Glomerular visceral epithelial cell (primary cell): ENCODE results near the gene STIMATE.

Experiments used
- DNase-seq: peaks from one replicate; pipeline ENCODE4 v3.0.0-alpha.2; 2016; ENCODE audit errors: extremely low spot score

STIMATE gene

DNA sequence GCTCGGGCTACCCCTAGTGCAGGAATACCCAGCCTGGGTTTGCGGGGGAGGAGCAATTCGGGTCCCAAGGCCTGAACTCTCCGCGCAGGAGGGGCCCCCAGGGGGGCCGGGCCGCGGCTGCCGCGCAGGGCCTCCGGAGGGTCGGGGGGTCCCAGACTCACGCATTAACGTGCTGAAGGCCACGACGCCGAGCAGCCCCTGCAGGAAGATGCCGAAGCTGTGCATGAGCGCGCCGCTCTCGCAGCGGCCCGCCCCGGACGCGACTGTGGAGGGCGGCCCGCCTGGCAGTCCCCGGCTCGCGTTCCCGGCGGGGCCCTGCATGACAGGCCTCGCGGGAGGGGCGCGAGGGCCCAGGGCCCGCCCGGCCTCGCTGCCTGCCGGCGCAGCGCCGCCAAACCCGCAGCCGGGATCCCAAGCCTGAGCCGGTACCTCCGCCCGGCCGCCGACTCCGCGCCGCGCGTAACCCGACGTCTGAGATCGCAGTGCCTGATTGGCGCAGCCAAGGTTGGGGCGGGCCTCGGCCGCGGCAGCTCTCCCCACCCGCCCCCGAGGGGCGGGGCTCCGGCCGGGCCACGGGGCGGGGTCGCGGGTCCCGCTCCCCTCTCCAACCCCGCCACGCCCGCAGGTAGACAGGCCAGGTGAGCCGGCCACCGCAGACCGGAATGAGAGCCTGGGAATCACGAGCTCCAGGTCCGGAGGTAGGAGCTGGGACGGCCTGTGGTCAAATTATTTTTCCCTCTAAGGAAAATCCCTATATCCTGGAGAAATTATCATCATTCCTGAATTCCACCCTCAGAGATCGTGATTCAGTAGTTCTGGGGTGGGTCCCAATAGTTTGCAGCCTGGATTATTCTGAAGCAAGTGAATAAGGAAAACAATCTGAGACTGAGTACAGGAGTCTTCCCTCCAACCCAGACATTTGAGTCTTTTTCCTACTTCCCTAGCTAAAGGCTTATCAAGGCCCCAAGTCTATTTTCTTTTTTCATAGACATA, at the start of gene STIMATE:
Gene STIMATE, minus strand, starts transcription at position 419 of the 993 bp plus-strand sequence. Its CDS starts 98 bp downstream, at position 321.
- peak; percentile 75 for DNase-seq

DNA sequence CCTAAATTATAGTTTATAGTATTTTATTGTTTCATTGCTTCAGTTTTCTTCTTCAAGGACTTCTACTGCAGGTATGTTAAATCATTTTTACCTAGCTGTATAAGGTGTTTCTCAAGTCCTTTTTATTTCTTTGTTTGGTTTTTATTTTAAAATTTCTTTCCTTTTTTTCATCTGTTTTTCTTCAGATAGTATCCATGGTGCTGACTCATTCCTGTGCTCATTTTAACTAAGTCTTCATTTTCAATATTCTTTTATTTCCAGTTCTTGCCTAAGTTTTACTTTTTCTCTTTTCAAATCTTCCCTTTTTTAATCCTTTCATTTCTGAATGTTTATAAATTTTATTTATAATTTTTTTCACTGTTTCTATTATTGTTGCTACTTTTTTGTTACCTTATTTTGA, 42.3 kb upstream of the STIMATE start:
- no peak for DNase-seq

DNA sequence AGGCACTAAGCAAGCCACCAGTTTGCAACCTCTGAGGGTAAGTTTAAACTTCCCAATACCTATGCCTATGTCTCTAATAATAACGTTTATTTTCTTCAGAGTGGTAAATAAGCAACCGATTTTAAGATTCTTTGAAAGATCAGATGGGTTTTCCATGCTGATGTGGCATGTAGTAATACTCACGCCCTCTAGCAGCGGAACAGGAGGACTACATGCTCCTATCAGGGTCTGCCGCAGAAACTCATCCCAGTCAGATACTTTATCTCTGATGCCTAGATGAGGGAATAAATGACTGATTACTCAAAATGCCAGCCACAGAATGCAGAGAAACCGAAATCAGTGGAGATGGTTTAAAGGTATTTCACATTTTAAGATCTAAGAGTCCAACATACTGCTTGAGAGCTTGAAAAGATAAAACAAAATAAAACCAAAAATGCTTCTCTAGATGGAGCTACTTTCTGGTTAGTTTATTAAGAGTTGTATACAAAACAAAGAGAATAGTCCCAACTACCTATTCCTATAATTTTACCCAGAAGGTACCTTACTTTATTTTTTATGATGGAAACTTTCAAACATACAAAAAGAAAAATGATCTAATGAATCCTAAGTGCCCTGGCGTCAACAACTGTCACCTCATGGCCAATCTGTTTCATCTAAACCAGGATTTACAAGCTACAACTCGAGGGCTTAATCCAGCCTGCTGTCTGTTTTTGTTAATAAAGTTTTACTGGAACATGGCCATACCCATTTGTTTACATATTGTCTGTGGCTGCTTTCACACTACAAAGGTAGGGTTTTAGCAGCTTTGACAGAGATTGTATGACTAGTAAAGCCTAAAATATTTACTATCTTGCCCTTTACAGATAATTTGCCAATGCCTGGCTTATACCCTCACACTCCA, 37.5 kb upstream of the STIMATE start:
- peak; percentile 55 for DNase-seq

DNA sequence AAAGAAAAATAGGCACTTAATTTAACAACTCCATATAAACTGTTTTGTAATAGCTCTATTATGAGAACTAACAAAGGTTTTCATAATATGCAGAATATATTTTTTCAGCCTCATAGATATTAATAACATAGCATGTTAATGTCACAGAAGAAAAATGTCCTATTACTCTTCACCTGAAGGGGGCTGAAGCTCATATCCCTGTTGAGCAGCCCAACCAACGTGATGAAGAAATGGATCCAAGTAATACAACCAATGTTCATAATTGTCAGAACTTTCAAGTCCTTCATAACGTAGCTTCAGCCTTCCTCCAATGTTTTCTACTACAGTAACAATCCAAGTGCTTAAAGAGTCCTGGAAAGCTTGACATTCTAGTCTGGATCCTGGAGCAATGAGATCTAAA, 34.5 kb upstream of the STIMATE start:
- DNase-seq, result no peak

DNA sequence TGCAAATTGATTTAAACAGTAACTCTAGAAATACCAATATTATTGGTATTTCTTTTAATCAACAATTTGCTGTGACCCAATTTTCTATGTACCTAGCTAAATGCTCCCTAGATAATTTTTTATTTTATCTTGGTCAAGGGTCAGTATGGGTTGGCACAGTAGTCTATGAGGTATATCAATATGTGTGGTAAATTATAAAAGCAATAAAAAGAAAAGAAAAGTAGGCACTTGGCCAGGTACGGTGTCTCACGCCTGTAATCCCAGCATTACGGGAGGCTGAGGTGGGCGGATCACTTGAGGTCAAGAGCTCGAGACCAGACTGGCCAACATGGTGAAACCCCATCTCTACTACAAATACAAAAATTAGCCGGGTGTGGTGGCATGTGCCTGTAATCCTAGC, 34.0 kb upstream of the STIMATE start:
- no peak for DNase-seq

DNA sequence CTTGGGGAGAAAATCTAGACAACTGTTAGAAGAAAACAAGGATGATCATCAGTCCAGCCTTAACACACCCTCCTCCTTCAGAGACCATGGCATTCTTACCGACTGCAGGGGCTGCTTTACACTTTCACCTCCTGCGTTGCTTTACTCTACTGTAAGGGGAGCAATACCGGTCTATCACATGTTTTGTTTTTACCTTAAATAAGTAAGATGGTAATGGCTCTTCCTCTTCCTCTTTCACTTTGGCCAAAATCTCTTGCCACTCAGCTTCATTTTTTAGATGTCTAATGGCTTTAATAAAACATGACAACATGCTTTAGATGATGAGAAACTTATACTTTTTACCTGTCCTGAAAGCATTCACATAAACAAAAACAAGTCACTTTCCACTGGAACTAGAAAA, 33.4 kb upstream of the STIMATE start:
- DNase-seq, result no peak

DNA sequence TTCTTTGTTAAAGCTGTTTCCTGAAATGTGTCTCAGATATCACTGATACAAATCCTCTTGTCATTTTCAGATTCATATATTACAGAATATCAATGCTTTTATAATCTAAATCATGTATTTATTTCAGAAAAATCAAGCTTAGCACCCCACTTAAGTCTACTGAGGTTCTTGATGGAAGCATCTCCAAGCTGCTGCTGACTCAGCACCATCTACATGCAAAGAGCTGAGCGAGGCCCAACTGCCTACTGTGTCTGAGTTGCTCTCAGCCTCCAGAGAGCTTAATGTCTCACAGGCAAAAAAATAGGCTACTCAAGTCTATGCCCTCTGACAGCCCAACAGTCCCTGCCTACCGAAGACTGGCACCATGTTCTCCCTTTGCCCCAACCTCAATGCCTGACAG, 29.2 kb upstream of the STIMATE start:
- no peak for DNase-seq

DNA sequence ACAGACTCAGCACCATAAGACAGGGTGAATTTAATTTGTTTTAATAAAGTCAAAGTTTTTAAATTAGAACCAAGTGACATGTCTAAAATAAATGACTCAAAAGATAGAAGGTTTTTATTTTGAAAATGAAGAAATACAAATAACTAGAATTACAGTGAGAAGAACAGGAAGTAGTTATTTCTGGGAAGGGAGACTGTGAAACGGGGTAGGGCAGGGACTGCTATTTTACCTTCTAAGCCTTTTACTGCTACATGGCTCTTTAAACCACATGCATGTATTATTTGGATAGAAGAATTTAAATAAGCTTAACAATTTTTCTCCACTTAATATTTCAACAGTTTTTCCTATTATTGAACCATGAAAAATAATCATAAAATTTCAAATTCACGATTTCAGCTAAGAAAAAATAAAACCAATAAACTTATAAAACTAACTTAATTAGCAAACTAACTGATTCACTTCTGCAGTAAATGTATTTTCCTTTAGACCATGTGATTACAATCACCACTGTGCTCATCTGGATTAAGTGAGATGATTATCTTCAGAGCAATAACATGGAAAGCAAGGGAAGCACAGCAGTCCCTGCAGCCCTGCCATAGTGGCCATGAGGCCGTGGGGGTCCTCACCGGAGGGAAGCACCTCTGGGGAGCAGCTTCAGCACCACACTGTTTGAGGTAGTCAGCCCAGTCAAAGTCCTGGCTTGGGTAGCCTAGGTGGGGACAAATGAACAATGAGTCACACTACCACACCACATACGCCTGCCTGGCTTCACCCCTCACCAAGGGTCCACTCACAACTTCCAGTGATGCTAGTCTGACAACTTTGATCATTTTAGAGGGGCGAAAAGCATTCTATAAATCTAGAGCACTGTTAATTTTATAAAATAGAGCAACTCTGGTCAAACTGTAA, 28.3 kb upstream of the STIMATE start:
- DNase-seq, result no peak

DNA sequence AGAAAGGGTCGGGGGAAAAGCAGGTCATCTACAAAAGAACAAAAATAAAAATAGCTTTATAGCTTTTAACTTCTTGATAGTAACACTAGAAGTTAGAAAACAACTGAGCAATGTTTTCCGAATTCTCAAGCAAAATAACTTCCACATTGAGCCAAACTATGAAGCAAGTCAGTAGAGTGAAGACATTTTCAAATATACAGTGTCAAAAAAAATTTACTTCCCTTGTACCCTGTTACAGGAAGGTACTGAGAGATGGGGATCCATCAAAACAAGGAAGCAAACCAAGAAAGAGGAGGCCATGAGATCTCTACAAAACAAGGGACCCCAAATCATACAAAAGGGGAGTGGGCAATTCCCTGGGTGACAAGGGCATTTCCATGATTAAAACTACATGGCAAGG, 26.6 kb upstream of the STIMATE start:
- no peak for DNase-seq

DNA sequence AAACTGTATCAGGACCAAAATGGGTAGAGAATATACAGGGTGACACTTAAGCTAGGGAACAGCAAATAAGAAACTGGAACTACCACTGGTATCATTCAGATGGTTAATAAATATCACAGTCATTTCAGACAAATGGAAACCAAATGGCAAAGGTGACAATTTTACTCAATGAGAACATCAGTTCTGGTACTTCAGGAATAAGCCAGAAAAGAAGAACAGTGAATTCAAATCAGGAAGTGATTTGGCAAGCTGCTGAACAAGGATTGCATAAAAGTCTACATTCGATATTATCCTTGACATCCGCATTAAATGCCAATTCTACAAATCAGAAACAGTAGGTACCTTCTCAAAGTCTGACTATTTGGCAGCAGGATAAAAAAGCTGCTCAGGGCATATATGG, 23.5 kb upstream of the STIMATE start:
- DNase-seq, result no peak

DNA sequence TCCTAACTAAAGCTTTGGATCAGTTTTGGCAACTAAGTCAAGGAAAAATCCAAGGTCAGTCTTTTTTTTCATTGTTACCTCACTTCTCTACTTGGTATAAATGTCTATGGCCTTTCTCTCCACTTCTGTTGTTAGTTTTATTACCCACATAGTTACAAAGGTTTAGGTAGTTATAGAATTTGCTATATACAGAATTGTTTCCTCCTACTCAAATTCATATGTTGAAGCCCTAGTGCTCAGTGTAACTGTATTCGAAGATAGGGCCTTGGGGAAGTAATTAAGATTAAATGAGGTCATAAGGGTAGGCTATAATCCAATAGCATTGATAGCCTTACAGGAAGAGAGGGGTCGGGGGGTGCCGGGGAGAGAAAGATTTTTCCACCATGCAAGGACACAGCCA, 19.7 kb upstream of the STIMATE start:
- no peak for DNase-seq

DNA sequence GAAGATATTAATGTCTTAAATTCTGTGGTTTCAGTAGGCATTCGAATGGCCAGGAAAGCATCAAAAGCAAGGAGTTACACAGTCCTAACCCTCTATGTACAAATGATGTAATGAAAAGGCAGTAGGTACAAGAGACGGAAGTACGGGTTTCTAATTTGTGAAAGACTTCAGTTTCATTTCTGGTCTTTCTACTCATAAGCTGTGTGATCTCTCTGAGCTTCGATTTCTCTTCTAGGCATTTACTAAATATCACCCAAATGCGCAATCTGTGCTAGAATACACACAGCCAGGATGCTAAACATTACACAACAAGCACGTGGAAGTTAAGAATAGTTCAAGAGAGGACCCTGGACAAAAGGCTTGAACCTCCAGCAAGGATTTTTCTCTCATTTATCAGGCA, 17.9 kb upstream of the STIMATE start:
- DNase-seq, result no peak

DNA sequence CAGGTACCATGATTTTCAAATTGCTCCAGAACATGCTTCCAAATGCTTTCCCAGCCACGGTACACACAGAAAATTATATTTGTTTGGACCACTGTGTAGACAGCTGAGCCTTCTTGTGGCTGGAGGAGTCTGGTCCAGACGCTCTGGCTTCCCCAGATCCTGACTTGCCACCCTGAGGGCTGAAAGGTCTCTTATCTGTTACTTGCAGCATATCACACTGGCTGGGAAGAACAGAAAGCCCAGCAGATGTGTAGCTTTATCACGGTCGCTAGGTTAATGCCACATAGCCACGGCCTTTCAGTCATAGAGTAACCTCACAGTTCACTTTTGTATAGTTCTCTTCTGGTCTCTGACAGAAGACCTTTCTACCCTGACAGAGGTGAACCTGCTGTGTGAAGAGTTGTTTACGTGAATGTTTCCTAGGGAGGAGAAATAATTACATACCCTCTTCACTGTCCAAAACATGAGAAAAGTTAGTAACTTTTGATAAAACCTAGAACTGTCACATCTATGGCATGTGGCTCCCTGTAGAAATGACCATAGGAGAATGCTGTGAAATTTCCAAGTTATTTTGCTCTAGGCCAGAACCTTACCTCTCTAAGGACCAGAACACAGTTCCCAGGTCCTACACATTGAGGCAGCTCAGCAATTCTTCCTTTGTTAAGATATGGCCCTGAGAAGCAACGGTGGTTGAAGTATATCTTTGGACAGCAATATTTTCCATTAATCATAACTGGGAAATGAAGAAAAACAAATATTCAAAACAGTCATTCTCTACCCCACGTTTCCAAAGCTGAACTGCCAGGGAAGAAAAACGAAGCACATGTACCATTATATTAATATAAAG, 15.8 kb upstream of the STIMATE start:
- DNase-seq, result no peak

DNA sequence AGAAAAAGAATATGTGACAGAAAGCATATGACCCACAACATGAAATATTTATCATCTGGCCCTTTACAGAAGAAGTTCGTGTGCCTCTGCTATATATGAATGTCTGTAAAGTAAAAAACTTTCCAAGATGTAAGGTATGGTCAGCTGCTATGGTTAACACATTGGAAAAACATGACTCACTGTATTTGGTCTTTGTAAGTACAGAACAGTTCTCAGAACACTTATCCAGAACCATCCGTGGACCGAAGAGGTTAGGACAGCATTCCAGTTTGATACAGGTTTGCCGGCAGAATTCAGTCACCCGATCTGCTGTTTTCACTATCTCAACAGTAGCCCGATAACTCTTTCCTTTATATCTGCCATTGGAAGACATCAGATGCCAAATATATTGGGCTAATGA, 13.5 kb upstream of the STIMATE start:
- DNase-seq, result no peak

DNA sequence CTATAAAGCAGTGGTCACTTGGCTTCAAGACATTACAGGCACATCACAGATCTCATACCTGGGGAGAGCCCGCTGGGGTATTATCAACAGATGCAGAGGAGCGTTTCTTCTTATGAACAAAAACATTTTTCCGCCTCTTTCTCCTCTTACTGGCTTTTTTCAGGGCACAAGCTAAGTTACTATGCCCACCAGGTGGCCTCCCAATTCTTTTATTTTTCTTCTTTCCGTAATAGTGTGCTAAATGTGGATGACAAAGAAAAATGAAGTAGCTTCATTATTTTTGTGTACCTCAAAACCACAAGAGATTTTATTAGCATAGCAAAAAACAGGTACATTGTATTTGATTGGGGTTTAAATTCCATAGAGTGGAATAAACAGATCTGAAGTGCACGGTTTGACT, 10.1 kb upstream of the STIMATE start:
- no peak for DNase-seq

DNA sequence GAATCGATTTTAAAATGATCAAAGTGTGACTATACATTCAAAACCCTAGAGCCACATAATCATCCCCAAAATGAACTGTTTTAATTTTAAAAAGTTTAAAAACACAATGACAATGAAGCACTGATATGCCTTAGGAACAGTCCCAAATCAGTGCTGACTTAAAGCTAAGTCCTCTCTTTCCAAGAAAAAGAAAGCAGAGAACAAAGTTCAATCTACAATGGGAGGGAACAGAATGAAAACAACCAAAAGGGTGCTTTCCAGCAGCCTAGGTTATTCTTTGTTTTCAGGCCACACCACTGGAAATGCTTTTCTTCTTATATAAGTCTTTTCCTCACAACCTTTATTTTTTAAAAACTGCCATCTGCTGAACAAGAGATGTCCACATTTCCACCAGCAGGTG, 7.2 kb upstream of the STIMATE start:
- no peak for DNase-seq

DNA sequence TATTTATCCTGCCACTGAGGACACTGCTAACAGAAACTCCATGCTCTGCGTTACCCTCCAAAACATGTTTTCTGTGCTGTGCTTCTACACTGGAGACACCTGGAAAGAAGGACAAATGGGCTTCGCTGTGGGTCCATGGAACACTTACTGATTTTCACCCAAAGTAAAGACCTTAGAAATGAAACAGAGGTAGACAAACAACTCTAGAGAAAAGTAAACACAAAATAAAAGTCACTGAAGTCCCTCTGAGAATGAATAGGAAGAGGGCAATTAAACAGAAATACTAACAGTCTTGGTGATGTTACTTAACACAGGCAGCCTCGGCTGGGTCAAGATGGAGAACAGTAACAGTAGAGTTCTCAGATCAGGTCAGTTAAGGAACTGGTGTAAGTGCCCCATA, 6.7 kb upstream of the STIMATE start:
- DNase-seq, result no peak

DNA sequence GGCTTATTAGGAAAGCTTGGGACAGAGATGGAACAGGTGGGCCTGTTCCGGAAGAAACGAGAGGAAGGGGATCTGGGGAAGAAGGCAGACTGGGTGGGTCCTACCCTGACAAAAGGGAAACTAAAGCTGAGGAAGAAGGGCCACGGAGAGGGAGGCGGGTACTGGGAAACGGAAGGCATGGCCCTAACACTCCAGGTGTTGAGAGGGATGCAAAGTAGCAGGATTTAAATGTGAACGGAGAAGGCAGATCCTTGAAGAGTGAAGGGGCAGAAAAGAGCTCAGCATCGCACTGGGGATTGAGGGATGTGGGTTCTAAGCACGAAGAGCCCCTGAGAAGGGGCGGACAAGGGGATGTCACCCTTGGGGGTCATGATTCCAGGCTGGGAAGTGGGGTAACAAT, 735 bp downstream of the STIMATE start:
- no peak for DNase-seq

DNA sequence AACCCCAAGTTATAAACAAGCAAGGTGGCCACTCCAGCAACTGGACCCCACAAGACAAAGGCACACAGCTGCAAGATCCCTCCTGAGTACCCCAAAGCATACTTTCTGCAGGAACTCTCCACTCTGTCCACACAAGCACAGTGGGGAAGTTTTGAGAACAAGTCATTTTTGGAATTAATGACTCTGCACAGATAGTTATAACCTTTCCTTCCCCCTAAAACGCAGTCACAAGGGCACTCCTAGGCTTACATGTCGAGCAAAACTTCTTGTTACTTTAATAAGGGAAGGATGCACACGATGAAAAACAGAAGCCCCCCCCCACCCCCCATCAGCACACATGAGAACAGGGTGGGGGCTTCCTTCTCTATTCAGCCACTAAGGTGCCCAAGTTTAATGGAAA, 1.2 kb downstream of the STIMATE start:
- DNase-seq, result no peak

DNA sequence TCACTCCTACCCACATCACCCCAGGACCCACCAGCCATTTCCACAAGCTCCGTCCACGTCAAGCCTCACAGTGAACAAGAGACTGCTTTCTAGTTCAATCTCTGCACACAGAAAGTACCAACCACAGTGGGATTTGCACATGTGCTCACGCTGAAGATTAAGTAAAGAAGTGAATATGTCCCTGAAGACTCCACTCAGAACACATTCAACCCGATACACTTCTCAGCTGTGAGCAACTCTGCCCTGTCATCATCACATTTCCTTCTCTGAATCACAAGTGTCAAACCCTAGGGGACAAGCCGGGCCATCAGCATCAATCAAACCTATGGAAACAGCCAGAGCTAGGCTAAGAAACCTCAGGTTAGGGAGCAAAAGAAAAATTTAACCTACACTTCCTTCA, 1.9 kb downstream of the STIMATE start:
- no peak for DNase-seq

DNA sequence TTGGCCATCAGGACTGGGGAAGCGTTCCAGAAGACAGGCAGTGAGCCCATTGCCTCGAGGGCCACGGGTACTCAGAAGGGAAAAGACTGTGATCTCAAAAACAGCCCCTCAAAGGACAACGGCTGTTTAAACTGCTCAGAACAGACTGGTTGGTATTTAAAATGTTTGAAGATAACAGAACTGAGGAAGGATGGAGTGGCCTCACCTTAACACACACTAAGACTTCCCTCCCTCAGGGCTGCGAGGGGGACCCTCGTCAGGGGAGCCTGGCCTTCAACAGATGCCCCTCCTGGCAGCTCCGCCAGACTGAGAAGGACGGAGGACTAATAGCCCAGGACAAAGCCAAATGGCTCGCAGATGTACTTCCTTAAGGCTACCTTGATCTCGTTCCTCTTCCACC, 2.6 kb downstream of the STIMATE start:
- no peak for DNase-seq
